ENCODE results near the gene MFSD11.
"Not testable (repeated sequence)": the region's sequence is repeated elsewhere in the genome, so short reads cannot be mapped to it uniquely, and the experiment has no call there.

Gene MFSD11

DNA sequence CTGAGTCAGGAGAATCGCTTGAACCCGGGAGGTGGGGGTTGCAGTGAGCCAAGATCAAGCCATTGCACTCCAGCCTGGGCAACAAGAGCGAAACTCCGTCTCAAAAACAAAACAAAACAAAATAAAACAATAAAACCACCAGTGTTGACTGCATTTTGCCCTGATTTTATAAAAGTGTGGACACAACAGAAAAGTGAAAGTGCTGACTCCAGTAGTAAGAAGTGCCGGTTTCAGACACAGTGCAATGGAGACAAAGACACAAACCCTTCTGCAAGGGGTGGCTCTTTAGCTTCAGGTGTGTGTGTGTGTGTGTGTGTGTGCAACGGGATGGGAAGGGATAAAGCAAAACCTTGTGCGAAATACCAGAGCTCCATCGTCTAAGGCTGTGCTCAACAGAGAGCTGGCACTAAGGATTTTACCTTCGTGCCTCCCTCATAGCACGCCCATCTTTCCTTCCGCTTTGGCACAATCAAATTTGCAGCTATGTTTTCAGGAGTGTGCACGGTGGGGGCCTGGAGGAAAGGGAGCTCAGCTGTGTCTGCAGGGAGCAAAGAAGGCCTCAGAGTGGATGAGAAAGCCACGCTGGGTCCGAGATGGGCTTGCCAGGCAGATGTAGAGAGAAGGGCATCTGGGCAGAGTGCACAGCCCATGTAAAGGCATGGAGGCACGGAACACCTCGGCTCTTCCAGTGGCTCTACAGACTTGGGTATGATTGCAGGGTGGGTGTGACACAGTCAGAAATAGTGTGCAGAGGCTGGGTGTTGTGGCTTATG lies 42.7 kb upstream of the MFSD11 start:
- in situ Hi-C loops (cut with HindIII; ENCODE audit: low sequenced_read_pairs), result no loop called here
- no peak for DNase-seq (ENCODE audit: low read depth)
- TF ChIP-seq, protein P1, sequence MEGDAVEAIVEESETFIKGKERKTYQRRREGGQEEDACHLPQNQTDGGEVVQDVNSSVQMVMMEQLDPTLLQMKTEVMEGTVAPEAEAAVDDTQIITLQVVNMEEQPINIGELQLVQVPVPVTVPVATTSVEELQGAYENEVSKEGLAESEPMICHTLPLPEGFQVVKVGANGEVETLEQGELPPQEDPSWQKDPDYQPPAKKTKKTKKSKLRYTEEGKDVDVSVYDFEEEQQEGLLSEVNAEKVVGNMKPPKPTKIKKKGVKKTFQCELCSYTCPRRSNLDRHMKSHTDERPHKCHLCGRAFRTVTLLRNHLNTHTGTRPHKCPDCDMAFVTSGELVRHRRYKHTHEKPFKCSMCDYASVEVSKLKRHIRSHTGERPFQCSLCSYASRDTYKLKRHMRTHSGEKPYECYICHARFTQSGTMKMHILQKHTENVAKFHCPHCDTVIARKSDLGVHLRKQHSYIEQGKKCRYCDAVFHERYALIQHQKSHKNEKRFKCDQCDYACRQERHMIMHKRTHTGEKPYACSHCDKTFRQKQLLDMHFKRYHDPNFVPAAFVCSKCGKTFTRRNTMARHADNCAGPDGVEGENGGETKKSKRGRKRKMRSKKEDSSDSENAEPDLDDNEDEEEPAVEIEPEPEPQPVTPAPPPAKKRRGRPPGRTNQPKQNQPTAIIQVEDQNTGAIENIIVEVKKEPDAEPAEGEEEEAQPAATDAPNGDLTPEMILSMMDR (IDR thresholded peaks at IDR 0.05; ENCODE audit: low read depth, low read length, missing control alignments), result no peak
- H3K4me3 ChIP-seq (ENCODE audit: low read depth, low read length), result no peak overlapping the region

DNA sequence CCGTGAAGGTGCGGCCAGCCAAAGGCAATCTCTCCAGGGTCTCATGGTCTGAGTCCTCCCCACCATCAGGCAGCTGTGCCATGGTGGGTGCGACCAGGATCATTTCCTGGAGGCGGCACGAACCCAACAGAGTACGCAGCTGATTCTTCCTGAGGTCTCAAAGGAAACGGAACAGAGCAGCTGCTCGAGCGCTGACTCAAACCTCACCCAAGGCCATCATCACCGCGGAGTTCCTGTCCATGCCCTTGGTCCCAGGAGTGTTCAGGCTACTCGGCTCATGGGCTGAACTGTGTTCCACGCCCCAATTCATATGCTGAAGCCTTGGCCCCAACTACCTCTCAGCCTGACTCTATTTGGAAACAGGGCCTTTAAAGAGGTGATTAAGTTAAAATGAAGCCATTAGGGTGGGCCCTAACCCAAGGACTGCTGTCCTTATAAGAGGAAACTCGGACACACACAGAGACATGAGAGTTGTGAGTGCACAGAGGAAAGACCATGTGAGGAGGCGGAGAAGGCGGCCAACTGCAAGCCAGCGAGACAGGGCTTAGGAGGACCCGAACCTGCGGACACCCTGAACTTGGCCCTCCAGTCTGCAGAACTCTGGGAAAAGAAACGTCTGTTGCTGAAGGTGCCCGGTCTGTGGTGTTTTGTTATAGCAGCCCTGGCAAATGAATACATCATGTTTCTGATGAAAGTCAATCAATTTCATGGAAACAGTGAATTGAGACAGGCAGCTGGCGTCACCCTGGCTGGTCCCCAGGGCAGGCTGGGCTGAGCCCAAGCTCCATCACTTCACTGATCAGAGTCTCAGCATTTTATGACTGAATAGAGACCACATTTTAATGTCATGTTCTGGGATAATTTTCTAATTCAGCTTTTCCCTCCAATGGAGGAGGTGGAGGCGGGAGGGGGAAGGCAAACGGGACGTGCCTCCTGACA lies 40.9 kb upstream of the MFSD11 start:
- in situ Hi-C loops (cut with HindIII; ENCODE audit: low sequenced_read_pairs), result no loop called here
- DNase-seq (ENCODE audit: low read depth), result no peak
- no peak overlapping the region for H3K4me3 ChIP-seq (ENCODE audit: low read depth, low read length)
- TF ChIP-seq, protein P1 (IDR thresholded peaks at IDR 0.05; ENCODE audit: low read depth, low read length, missing control alignments), result no peak

DNA sequence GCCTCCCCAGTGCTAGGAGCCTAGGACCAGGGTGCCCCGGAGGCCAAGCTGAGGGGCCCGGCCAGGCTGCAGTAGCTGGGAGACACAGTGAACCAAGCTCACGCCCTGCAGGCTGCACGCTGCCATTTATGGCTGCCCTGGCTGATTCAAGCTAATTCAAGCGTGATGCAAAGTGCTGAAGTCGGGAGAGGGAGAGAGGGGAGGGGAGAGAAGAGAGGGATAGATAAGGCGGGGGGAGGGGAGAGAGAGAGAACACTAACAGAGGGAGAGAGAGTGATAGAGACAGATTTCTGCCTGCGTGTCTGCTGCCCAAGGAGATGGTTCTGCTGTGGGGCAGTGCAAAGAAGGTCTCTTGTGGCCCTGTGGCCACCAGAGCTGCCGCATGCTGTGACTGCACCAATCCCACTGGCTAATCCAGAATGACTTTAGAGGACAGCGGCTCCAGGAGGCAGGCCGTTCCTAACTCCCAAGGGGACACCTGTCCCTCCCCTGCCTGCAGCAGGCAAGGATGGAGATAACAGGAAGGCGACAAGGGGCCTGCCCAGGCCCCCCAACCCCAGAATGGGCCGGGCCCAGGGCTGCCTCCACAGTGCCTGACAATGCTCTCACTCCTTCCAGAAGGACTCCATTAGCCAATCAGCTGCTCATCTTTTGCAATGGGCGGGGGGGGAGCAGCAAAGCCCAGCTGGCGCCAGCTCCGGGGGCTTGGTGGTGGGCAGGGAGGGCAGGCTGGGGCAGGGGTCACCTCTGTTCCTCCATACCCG lies 40.0 kb upstream of the MFSD11 start:
- TF ChIP-seq, protein P1 (IDR thresholded peaks at IDR 0.05; ENCODE audit: low read depth, low read length, missing control alignments), result no peak
- H3K4me3 ChIP-seq (ENCODE audit: low read depth, low read length), result no peak overlapping the region
- DNase-seq (ENCODE audit: low read depth), result no peak
- in situ Hi-C loops (cut with HindIII; ENCODE audit: low sequenced_read_pairs), result no loop called here

DNA sequence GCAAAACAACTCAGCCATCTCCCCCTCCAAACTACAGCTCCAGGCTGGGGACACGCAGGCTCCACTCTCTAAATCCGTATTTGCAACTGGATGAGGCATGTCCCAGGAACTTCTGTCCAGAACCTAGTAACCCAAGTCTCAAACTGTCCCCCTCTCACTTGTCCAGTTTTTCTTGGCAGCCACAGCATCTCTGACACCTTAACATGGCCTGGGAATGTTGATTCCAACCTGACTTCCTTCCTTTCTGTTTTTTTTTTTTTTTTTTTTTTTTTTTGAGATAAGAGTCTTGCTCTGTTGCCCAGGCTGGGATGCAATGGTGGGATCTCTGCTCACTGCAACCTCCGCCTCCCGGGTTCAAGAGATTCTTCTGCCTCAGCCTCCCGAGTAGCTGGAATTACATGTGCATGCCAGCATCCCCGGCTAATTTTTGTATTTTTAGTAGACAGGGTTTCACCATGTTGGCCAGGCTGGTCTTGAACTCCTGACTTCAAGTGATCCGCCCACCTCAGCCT lies 39.4 kb upstream of the MFSD11 start:
- DNase-seq (ENCODE audit: low read depth); in situ Hi-C loops (cut with HindIII; ENCODE audit: low sequenced_read_pairs); H3K4me3 ChIP-seq (ENCODE audit: low read depth, low read length): not testable (repeated sequence)

DNA sequence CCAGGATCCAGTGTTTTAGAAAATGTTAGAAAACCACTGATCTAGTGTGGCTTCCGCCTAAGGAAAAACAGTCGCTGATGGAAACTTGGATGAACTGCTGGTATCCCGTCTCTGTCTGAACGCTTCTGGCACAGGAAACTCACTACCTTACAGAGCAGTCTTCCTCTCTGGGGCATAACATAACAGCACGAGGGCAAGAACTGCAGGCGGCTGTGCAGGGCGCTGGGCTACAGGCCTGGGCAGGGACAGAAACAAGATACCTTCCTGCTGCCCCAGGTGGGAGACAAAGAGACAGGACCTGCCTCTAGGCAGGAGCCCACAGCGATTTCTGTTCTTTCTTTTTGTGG lies 37.7 kb upstream of the MFSD11 start:
- DNase-seq (ENCODE audit: low read depth), result no peak
- TF ChIP-seq, protein P1 (IDR thresholded peaks at IDR 0.05; ENCODE audit: low read depth, low read length, missing control alignments), result no peak
- H3K4me3 ChIP-seq (ENCODE audit: low read depth, low read length), result no peak overlapping the region

DNA sequence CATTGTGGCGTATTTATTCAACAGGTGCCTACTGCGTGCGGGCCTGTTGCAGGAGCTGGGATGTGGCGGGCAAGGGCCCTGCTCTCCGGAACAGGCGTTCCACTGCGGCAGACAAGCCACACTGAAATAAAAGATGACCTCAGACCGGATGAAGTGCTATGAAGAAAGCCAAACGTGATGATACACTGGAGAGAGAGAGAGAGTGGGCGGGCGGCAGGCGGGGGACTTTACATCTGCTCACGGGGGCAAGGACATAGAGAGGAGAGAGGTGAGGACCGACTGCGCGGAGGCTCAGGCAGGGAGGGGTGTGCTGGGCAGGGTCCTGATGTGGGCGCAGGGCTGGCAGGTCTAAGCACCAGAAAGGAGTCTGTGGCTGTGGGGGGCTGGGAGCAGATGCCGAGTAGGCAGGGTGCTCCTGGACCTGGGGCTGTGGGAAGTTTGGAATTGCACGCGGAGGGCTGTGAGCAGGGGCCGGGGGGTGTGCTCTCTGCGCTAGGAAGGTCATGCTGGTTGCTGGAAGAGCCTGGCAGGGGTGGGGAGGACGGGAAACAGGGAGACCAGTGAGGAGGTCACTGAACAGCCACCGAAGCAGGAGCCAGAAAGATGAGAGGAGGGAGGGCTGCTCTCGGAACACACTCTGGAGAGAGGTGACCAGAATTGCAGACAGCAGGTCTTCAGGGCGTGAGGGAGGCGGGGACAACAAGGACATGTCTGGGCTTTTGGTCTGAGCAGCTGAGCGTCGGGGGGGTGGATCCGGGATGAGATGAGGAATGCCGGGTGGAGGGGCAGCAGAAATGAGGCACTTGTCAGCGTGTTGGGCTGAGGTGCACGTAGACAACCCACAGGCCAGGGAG lies 37.1 kb upstream of the MFSD11 start:
- TF ChIP-seq, protein P1 (IDR thresholded peaks at IDR 0.05; ENCODE audit: low read depth, low read length, missing control alignments), result no peak
- H3K4me3 ChIP-seq (ENCODE audit: low read depth, low read length), result no peak overlapping the region
- no peak for DNase-seq (ENCODE audit: low read depth)
- in situ Hi-C loops (cut with HindIII; ENCODE audit: low sequenced_read_pairs), result no loop called here

More for the DNA sequence above, 37.7 kb upstream of the MFSD11 start:
- in situ Hi-C loops (cut with HindIII; ENCODE audit: low sequenced_read_pairs), result no loop called here
